Effector CD4-positive, alpha-beta T cell (primary cell): Measurements from ENCODE around the gene ADGRG6. TPM values are rescaled to one million over a fixed set of nuclear protein-coding genes. Genes with fewer than 3 reads are reported as not detected.
"Not testable (repeated sequence)": the region's sequence is repeated elsewhere in the genome, so short reads cannot be mapped to it uniquely, and the experiment has no call there.

ENCODE experiments used
- DNase-seq: peaks from one replicate; pipeline ENCODE4 v3.0.0-alpha.2; 2020
- total RNA-seq: gene quantifications from one replicate; lab custom pipeline; 2026; lab: John Stamatoyannopoulos, UW

Gene ADGRG6
- not detected for total RNA-seq

DNA sequence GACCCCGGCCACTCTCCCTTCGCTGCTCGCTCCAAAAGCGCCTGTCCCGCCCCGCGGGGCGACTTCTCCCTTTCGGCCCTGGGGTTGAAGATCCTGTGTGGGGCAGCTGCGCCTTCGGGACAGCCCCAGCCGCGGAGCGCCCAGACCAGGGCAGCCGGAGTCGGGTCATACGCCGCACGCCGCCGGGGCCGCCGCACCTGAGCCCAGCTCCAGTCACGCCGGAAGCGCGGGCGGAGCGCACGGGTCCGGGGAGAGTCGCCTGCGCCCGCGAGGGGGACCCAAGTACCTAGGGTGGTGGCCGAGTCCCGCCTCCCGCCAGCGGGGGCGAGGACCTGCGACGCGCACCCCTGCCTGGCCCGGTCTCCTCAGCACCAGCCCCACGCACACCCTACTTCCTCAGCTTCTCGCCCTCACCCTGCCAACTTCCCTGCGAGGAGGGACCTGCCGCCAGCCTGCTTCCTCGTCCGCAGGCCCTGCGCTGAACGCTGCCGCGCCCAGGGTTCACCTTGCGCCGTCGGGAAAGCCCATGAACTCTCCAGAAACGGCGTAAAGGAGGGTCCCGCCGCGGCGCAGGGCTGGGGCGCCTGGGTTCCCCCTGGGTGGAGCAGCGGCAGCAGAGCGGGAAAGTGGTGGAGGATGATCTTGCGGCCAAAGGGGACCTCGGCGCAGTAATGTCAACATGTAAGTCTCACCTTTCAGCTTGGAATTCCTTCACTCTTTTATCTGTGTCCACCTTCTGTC is at the start of gene ADGRG6:
Gene ADGRG6, plus strand, starts transcription at position 357 of the 741 bp plus-strand sequence. Its CDS starts 323 bp downstream, at position 680.
- no peak for DNase-seq

DNA sequence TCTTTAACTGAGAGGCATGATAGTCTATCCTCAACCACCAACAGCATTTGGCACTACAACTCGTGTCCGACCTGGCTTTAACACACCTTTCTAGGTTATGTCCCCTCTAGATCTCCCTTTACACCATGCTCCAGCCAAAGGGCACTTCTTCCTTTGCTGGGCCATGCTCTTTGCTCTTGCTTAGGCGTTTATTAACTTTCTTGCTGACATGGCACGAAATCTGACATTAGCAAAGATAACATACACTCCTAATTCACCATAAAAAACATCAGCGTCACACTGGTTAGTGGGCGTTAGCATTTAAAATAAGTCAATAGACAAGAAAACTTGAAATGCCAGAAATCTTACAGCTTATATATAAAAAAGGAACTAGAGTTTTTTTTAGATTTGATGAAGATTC is 47.3 kb upstream of the ADGRG6 start:
- no peak for DNase-seq

DNA sequence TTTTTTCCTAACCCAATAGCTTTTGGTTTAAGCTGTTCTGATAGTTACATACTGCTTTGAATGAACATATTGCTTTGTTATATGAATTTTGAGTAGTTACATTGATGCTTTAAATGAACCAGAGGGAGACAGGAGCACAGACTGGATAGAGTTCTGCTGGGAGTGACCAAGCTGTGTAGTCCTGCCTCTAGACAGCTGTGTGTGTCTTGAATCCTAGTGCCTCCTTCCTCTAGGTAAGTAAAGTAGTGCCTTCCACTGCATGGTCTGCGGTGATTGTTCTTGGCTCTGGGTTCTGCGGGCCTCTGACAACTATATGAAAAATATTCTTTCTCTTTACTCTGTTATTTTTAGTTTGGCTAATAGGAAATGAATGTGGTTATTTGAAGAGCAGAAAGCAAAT is 46.0 kb upstream of the ADGRG6 start:
- no peak for DNase-seq

DNA sequence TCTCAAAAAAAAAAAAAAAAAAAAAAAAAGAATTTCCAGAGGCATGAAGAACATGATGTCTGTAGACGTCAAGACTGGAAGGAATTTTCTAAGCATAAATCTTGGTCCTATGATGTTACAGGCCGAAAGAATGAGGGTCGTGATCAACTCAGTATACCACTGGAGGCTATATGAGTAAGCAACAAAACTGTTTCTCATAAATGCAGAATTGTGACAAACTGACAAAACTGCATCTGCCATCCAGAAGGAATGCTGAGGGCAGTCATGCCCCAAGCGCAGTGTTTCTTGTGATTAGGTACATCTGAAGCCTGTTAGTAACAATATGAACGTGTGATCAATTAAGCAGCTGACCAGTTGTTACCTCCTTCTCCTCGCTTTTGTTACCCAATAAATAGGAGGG is 43.5 kb upstream of the ADGRG6 start:
- DNase-seq, result no peak

DNA sequence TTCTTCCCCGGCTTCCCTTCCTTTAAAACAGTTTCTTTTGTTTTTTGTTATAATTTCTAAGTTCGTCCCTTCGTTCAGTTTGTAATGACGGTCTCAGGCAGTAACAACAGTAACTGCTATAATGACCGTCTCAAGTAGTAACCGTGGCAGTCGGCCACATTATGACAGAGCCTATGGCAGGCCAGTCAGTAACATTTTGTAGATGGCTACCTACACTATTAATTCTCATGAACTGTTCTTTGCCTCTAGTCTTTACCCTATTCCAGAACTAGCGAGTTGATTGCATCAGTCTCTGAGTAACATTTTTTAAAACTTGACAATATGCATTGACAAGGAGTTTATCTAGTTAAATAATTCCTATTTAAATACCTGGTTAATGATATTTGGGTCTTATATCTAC is 43.0 kb upstream of the ADGRG6 start:
- no peak for DNase-seq

DNA sequence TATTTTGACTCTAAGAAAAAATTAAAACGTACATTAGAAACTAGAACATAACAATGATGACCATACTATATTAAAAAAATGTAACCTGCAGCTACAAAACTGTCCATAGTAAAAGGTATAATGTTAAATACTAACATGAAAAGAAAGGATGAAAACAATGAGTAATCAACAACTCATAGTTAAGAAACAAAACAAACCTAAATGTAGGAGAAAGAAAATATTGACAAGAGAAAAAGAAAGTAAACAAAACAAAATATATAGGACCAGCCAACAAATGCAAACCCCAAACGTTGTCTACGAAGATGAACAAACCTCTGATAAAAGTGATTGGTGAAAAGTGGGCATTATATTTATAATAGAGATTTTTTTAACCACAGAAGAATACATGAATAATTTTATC is 41.1 kb upstream of the ADGRG6 start:
- DNase-seq, result no peak

DNA sequence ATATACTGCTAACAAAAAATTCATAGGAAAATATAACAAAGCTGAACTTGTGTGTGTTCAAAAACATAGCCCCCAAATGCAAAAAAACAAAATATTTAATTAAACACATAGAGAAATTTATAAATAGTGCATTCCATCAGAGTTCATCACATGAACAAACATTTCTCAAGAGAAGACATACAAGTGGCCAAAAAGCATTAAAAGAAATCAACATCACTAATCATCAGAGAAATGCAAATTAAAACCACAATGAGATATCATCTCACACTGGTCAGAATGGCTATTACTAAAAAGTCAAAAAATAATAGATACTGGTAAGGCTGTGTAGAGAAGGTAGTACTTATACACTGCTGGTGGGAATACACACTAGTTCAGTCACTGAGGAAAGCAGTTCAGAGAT is 39.6 kb upstream of the ADGRG6 start:
- DNase-seq, result no peak

DNA sequence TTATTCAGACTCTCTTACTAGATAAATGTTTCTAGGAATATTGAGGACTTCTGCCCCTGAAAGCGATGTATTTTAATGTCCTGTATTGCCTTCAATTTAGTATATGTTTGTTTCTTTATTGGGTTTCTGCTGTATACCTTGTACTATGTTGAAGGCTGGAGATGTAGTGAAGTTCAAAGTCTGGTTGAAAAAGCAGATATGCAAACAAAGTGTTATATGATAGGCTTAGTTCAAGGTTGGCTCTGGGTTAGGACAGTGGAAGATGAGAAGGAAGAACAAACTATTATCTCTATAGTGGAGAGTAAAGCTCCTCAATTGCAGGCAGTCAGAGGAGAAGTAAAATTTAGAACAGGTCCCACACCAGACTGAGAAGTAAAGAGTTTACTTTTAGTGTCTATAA is 36.3 kb upstream of the ADGRG6 start:
- DNase-seq, result no peak

DNA sequence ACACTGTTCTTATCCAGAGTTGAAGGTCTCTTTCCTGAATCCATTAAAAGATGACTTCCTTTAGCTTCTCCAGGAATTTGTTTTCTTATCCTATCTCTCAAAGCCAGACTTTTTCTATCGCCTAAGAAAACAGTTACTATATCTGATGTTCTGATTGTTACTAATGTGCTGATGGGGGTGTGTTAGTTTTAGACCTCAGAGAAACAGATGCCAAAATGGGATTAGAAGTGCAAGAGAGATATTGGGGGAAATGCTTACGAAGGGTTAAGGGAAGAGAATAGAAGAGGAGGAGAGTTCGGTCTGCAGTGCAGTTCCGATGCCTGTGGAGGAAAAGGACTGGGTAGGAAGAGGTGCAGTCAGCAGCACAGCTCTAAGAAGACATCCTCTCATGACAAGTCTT is 35.7 kb upstream of the ADGRG6 start:
- no peak for DNase-seq

DNA sequence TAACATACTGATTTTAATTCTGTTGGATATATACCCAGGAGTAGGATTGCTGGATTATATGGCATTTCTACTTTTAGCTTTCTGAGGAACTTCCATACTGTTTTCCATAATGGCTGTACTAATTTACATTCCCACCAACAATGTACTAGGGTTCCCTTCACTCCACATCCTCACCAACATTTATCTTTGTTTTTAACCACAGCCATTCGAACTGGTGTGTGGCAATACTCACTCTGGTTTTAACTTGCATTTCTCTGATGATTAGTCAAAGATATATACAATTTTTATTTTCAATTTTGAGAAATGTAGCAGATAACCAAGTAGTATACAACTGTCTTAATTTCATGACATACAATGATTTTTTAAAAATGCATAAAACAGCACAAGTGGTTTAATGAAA is 30.3 kb upstream of the ADGRG6 start:
- DNase-seq, result no peak

DNA sequence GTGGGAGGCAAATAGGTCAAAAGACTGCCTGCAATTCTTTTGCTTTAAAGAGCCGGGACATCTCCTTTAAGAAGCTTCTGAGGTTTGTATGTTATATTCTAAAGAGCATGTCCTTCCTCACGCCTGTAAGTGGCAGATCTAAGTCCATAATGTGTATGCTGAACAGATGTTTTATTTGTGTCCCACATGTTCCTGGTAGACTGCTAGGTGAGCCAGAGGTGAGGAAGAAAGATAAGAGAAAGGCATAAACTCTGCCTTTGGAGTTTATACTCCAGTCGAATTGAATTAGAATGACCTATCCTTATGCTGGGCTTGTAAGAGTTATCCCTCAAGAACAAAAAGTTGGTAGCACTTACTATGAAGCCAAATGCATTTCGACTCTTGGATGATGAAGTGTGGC is 27.2 kb upstream of the ADGRG6 start:
- no peak for DNase-seq

DNA sequence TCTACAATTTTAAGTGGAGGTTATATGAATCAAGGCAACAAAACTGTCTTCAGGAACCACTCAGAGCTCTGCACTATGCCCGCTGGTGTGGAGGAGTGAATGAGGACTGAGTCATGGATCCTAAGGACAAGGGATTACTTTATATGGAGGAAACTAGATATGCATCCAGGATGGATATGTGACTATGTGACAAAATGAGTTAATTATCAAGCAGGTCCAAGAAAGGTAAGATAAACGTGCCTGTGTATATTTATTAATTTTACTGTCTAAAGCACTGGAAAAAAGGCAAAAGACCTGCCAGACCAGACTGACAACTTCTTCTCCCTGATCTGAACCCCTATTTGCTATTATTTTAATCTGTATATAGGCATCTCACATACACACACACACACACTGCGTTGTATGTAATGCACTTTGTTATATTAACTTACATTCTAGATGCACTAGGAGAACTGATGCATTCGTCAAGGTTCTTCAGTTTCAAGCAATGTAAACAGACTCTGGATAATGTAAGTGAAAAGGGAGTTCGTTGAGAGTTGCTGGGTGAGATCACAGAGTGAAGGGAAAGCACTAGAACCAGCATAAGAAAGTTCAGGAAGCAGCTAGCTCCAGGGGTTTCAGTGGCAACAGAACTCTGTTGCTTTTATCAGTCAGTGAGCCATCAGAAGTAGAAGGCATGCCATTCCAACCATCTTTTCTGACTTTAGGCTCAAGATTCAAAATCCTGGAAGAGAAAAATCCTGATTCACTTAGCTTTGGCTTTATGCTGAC is 26.4 kb upstream of the ADGRG6 start:
- no peak for DNase-seq

DNA sequence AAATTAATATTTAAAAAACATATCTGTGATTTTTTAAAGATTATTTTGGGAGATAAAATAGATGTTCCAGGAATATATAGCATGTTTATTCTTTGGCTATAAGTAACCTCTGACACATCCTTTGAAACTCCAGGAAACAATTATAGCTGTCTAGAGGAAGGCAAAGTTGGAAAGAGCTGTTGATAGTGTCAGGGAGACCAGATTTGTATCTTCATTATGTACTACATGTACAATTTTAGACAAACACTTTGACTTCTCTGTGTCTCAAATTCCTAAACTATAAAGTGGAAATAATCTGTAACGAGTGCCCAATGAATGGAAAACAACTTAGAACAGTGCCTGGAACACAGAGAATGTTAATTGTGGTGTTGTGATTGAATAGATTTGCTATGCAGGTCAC is 25.6 kb upstream of the ADGRG6 start:
- no peak for DNase-seq

DNA sequence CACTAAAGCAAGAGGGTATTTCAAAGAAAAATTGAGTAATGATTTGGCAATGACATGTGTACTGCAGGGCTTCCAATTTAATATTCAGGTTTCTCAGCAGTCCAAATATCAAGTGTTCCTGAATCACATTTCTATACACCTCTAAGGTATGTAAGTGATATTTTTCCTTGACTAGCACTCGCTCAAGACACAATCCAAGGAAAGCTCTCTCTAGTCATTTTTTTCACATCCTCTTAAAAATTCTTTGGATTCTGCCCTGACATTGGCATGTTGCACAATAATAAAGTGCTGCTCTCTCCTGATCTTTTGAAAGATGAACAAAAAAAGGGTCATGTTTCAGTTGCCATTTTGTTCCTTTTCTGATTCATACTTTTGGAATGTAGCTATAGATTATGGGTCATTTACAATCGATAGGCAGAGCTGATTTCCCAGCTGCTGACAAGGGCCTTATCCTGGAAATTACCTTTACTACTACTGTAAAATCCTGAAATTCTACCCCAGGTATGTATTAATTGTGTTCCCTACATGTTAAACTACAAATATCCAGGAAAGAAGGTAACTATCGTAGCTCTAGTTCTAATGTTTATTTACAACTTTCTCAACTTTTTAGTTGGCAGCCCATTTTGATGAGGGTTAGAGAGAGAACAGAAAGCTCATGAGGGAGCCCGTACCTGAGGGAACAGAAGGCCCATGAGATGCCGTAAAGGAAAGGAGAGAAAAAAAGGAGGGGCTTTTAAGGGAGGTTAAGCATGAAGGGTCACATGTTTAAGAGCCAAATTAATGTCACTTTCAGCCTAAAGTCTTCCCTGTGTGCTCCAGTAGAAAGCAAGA is 22.2 kb upstream of the ADGRG6 start:
- DNase-seq, result no peak

DNA sequence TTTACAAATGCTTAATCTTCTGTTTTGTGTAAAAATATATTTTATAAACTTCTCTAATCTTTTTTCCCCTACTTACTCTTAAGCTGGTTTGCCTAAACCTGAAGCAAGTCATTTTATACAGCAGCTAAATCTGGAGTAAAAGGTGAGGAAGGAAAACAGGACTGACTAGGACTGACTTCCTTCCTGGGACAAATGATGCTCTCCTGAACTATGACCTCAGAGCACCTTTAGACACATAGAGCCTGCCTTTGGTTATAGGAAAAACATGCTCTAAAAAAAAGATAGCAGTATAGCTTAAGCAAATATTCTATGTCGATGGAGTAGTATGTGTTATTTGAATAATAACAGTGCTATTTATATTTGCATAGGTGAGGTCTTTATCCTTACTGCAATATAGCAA is 21.5 kb upstream of the ADGRG6 start:
- DNase-seq, result no peak

DNA sequence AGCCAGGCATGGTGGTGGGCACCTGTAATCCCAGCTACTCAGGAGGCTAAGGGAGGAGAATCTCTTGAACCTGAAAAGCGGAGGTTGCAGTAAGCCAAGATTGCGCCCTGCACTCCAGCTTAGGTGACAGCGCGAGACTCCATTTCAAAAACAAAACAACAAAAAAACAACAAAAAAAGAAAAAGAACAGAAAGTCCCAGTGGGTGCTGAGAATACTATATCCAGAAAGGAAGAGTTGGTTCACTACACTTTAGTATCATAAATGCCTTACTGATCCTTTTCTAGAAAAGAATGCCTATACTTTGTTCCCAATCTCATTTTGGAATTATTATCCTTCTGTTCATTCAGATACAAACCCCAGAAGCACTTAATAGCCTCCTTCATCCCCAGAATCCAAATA is 20.9 kb upstream of the ADGRG6 start:
- DNase-seq, result no peak

DNA sequence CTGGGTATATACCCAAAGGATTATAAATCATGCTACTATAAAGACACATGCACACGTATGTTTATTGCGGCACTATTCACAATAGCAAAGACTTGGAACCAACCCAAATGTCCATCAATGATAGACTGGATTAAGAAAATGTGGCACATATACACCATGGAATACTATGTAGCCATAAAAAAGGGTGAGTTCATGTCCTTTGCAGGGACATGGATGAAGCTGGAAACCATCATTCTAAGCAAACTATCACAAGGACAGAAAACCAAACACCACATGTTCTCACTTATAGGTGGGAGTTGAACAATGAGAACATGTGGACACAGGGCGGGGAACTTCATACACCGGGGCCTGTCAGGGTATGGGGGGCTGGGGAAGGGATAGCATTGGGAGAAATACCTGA is 18.7 kb upstream of the ADGRG6 start:
- not testable (repeated sequence) for DNase-seq

DNA sequence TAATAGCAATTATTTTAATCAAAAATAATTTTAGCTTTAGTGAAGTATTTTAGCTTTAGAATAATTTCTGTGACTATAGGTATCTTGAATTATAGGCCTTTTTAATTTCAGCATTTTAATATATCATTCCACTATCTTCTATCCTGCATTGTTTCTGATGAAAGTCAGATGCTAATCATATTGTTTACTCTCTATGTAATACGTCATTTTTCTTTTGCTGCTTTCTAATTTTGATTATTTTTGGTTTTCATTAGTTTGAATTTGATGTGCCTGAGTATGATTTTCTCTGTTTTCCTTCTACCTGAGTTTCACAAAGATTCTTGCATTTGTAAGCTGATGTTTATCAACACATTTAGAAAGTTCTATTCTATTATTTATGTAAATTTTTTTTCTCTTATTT is 17.4 kb upstream of the ADGRG6 start:
- no peak for DNase-seq

DNA sequence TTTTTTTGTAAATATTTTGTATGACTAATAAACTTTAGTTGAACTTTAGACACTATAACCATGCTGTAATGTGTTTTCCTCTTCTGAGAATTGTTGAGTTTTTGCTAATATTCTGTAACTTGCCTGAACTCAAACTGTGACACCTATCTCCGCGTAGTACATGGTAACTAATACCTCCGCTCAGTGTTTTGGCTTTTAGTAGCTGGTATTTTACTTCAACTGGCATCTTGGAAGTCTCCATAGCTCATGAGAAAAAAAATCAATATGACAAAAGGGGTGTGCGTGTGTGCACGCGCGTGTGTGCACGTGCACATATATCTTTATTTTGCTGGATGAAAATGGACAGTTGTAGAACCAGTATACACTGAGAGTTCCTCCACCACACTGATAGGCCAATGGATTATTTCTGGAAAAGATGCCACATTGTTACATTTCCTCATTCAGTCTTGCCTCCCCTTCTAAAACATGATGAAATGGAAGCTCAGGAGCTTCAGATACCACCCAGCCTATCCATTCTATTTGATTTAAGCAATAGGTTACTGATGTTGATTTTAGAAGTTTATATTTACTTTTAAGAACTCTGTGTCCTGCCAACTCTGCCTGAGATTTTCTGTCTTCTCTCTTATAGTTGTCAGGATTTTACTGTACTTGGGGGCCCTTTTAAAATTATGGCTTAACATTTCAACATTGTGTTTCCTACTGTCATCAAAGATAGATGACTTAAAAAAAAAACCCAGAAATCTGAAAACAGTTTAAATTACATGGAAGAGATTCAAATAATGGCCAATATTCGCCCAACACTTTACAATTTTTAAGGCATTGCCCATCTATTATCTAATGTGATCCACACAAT is 16.3 kb upstream of the ADGRG6 start:
- no peak for DNase-seq

DNA sequence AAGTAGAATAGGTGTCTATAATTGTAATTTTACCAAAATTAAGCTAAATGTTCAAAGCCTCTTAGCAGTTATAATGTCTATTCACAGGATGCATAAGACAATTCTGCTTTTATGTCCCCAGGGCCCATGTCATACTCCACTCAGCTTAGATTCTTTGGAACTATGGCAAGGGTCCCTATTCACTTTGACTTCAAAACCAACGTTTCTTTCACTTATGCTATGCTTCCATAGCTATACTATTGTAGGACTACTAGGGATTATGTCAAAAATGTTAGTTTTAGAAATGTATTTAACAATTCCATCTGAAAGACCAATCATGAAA is 15.8 kb upstream of the ADGRG6 start:
- no peak for DNase-seq

DNA sequence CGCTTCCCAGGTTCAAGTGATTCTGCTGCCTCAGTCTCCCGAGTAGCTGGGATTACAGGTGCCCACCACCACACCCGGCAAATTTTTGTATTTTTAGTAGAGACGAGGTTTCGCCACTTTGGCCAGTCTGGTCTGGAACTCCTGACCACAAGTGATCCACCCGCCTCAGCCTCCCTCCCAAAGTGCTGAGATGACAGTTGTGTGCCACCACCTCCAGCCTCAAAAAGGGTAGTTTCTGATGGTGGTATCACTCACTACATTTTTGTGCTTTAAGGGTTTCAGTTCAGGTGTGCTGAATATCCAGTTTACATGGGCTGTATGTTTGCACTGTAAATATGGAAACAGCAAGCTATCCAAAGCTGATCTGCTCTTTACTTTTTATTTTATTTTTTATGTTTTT is 12.1 kb upstream of the ADGRG6 start:
- DNase-seq, result no peak

DNA sequence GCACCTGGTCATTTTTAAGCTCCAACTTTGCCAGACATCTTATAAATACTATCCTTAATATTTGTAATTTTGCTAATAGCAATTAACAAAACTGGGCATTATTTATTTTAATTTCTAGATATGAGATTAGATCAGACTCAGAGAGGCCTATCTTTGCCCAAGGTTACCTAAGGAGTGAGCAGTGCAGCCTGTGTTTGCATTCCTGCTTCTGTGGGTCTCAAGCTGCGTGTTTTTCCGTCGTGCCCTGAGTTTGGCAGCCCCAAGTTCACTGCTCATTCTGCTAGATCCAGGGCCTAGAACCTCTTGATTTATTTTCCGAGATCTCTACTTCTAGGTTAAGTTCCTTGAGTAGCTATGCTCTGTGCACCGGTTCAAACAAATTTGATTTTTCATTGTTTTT is 11.0 kb upstream of the ADGRG6 start:
- DNase-seq, result no peak

DNA sequence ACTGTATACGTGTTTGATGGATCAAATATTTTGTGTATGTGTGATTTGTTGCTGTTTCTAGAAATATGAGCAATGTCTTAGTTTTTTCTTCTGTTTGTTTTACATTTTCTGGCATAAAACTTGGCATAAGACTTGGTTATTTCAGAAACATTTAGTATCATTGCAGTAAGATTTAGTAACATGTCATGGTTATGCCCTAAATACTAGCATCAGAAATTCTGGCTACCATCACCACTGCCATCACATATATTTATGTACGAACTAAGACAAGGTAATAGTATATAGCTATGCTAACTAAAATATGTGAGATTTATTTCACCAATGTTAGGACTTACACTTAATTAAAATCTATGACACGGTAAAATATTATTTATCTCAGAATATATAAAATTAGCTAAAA is 10.3 kb upstream of the ADGRG6 start:
- no peak for DNase-seq
